ENCODE measurements around the gene ZNF98.

Gene ZNF98

GRCh38 chr19:22422211-22422610 lies at the start of gene ZNF98:
Gene ZNF98, minus strand, starts transcription at chr19:22422346. Its CDS starts 122 bp downstream, at chr19:22422224.
- no peak for DNase-seq

DNA sequence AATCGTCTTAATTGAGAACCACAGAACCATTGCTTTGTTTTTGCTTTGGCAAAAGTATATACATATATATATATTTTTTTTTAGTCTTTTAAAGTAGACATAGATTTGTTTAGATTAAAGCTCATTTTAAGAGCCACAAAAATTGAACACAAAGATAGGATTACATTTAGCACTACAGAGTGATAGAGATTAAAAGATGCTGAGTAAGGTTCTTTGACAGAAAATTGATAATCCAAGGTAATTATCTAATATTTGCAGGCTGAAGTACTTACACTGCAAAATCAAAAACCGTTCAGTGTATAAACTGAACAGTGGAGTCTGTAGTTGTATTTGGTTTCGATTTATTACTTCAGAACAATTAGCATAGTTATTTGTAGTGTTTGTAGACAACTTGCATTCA lies 24.5 kb upstream of the ZNF98 start:
- no peak for DNase-seq

DNA sequence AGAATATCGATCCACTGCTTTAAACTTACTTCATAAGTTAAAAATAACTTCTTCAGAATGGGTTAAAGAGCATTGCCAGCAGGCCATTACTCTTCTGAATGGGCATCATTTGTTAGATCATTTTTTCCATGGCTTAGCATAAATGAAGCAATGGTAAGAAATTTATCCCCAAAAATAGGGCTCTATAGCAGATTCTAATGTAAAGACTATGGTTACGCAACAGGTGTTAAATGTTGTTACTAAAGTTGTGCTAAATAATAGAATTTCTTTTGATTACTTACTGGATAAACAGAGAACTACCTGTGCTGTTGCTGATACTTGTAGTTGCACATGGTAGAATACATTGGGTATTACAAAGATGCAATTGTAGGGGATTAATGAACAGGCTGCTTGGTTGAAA lies 15.9 kb upstream of the ZNF98 start:
- no peak for DNase-seq

DNA sequence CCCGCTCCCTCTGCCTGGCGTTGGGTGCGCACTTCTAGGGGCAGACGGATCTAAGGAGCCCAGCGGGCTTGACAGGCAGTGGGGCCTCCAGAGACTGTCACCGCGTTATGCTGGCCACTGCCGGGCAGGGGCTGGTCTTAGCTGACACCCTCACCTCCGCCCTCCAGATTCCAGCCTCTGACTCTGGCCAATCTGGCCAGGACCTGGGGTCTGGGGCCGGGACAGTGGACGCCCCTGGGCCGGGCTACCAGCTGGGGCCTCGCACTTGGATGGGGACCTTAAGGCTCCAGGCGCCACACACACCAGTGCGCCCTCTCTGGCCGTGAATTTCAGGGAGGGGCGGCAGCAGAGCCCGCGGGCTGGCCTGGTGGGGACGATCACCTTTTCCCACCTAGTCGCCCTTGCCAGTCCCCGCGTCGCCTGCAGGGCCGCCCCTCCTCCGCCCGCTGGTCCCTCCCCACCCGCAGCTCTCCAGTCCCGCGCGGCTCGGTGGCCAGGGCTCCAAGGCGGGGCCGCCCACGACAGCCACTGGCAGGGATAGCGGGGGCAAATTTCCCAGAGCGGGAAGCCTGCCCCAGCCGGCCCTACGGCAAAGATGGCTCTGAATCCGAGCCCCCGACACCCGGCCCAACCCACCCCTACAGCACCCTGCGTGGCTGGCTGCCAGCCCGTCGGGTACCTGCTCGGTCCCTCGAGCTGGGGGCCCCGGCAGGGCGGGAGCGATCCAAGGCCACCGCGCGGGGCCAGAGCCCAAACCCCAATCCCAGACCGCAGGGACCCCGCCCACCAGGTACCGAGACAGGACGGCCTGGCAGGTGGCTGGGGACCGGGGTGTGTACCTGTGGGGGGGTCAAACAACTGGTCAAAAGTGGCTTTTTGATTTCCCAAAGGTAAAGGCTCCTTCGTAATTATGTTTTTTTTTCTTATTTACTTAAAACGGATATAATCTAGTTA lies 6.1 kb upstream of the ZNF98 start:
- no peak for DNase-seq

GRCh38 chr19:22427547-22427946 lies 5.4 kb upstream of the ZNF98 start:
- DNase-seq: no peak

- DNase-seq: no peak
Observed at GRCh38 chr19:22426901-22427300, 4.8 kb upstream of the ZNF98 start.

DNA sequence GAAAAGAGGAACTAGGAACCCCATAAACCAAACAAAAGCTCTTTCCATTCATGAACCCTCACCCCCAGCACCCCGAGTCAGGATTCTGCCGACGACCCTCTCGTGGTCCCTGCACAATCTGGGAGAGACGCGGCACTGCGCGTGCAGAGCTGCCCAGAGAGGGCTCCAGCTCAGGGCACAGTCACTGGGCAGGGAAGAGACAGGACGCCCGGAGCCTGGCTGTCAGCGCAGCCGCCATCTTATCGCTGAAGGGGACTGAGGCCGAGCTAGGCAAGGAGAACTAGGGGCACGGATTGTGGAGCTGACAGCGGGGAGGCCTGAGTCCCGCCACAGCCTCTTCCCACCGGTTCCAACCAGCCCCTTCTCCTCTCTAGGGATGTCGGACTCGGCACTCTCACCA lies 349 bp downstream of the ZNF98 start:
- DNase-seq: no peak

- no peak for DNase-seq
Observed at GRCh38 chr19:22354665-22355064, 67.5 kb downstream of the ZNF98 start.

All from activated CD4-positive, alpha-beta T cell treated with anti-CD3 and anti-CD28 coated beads, Interleukin-2, amount 50 U/mL, for 16 hours (primary cell).